GM19324 (cell line): ENCODE measurements around the gene SAP25.
"Not testable (repeated sequence)": the region's sequence is repeated elsewhere in the genome, so short reads cannot be mapped to it uniquely, and the experiment has no call there.

Source experiments
- ATAC-seq: cut with Tn5 transposase; IDR thresholded peaks from one replicate; pipeline ENCODE4 v1.9.1; 2021; ENCODE audit warnings: mild to moderate bottlenecking, moderate library complexity; ENCODE audit not compliant: unreplicated experiment, low FRiP score

Gene SAP25

GRCh38 chr7:100577103-100577502 is 3.4 kb upstream of the SAP25 start:
- no peak for ATAC-seq

GRCh38 chr7:100576384-100576993 is 2.8 kb upstream of the SAP25 start:
- no peak for ATAC-seq

- no peak for ATAC-seq
These were observed 2.2 kb upstream of the SAP25 start for GRCh38 chr7:100575746-100576383.

DNA sequence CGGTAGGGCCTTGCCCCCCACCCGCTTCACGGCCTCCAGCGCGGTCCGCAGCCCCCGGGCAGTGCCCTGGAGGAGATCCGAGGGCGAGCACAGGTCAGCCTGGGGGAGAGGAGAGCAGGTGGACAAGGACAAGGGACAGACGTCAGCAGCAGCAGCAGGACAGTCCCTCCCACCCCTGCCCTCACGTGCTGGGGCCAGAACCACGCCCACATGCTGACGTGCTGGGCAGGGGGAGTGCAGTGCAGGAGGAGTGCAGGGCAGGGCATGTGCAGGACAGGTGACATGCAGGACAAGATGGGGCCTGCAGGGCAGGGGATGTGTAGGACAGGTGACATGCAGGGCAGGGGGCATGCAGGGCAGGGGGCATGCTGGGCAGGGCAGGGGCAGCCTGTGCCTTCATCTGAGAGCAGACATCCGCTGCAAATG is 1.5 kb upstream of the SAP25 start:
- no peak for ATAC-seq

DNA sequence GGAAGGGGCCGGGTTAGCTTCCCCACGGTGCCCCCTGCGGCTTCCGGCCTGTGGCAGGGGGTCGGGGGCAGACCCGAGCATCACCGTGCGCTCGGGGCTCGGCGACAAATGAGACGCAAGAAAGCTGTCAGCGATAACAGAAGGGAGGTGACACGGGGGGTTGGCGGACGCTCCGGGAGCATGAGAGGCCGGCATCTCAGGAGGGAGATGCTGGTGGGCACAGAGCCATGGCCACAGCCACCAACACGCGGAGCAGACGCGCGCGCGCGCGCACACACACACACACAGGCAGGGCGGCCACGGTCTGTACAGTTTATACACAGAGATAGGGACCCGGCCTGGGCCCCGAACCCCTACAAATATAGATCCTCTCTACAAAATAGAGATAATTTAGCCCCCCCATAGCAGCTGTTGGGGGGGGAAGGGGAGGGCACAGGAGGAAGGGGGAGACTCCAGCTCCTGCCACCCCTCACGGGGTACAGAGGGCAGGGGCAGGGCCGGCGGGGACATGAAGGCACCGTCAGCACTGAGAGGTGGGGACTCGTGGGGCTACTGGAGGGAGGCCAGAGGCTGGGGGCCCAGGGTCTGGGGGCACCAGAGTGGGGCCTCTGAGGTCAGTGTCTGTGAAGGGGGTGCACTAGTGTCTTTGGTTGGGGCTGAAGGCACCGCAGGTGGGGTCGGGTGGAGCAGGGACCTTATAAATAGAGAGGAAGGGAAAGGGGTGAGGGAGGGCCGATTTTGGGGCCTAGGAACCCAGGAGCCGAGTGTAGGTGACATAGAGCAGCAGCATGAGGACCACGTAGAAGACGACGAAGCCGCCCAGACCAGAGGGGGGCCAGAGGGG is 884 bp upstream of the SAP25 start:
- no peak for ATAC-seq

DNA sequence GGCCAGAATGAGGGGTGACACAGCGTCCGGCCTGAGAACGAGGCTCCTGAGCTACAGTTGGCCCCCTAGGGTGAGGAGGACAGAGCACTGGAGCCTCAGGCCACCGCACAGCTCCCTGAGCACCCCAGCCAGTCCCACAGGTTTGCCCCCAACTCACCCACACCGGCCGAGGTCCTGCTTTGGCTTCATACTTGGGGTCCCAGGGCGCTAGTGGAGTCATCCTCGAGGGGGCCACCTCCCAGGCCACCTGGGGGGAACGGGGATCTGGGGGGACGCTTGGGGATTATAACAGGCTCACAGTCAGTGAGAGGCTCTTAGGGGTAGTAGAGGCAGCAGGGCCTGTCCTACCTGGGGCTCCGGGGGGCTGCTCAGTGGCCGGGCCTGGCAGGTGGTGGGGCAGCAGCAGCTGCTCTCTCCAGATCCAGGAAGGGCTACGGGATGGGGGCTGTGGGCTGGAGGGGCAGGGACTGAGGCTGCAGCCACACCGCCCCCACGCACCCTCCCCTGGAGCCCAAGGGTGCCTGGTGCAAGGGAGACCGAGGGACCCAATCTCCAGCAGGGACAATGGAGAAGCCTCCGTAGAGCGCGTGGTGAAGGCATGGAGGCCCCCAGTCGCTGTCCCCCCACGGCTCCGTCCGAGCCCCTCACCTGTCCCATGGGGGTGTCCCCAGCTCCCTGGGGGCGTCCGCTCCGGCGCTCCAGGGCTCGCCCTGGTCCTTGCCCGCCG is 588 bp downstream of the SAP25 start:
- ATAC-seq: no peak

GRCh38 chr7:100572281-100572948 is 1.3 kb downstream of the SAP25 start:
- no peak for ATAC-seq

DNA sequence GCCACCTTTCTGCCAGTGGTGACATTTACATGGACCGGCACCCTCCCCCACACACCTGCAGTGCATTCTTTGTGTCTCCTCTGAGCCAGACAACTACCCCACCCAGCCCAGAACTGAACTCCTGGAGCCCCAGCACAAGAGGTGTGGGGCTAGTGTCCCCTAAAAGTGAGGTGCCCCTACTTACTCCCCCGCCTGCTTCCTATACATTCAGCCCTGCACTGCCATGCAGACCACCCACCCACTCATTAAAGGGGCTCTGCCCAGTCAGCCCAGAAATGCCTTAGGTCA is 1.9 kb downstream of the SAP25 start:
- ATAC-seq: no peak

- ATAC-seq: no peak
These were observed 2.5 kb downstream of the SAP25 start for GRCh38 chr7:100570954-100571828.

GRCh38 chr7:100568896-100569844 is 4.5 kb downstream of the SAP25 start:
- ATAC-seq: peak; percentile 42

DNA sequence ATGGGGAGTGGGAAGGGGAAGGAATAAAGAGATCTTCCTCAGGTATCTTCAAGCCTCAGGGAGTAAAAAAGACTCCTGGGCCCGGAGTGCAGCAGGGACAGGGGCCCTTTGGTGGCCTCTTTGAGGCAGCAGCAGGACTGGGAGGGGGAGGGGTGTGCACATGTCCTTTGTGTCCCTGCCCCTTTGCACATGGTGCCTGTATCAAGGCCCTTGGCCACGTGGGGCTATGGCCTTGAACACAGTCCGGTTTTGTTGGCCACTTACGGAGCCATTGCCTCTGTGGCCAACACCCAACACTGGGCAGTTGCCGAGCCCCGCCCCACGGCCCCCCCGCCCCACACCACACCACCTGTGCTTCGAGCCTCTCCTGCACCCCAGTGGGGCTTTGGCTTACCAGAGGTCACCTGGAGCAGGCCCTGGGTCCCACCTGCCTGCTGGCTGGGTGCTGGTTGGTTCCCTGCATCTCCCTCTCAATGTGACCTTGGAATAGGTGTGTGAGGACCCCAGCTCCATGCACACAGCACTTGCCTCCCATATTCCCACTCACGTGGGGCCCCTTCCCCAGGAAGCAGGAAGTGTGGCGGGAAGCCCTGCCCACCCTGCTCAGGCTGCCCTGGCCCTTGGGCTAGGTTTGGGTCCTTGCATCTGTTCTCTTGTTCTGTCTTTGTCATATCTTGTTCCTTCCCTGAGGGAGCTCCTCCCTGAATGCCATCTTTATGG is 5.4 kb downstream of the SAP25 start:
- no peak for ATAC-seq

GRCh38 chr7:100567751-100568175 is 5.9 kb downstream of the SAP25 start:
- no peak for ATAC-seq

GRCh38 chr7:100567031-100567730 is 6.5 kb downstream of the SAP25 start:
- no peak for ATAC-seq

DNA sequence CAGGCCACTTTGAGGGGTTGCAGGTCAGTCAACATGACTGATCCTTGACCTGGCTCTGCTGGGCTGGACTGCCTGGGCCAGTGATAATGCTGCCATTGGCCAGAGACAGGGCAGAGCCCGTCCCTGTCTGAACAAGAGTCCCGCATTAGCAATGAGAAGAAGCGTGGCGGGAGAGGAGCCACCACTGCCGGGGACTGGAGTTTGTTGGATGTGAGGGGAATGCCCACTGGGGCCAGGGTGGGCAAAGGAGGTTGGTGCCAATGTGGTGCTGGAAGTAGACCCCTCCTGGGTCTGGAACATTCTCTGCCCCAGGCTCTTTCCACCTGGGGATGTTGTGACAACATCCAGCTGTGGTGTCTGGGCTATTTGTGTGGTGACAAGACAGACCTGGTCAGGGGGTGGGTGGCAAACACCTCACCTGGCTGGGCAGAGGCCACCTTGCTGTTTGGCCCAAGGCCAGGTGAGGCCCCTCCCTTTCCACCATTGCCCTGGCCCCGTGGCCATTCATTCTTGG is 7.6 kb downstream of the SAP25 start:
- ATAC-seq: no peak

DNA sequence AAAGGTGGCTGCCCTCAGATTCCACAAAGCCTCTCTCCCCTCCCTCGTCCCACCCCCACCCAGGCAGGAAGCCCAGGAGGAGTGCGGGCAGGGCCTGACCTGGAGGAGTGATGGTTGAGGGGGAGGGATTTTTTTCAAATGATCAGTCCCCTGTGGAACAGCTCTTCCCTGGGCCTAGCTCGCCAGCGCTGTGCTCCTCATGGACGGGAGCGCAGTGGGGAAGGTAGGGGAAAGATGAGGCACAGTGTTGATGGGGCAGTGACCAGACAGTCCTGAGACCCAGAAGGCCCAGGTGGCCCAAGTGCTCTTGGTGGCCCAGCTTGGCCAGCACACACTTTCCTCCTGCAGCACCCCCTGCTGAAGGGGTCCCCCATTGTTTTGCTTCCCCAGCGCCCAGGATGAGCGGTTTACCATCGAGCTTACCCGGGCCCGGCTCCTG is 8.5 kb downstream of the SAP25 start:
- ATAC-seq: no peak

- ATAC-seq: not testable (repeated sequence)
These were observed 9.3 kb downstream of the SAP25 start for GRCh38 chr7:100564405-100564804.

GRCh38 chr7:100563809-100564400 is 9.8 kb downstream of the SAP25 start:
- ATAC-seq: no peak
